HFF-Myc (cell line): ENCODE measurements around the gene WDPCP.

Source experiments
- DNase-seq: peaks from one replicate; pipeline ENCODE4 v3.0.0-alpha.2; 2011; ENCODE audit warnings: low read depth; ENCODE audit errors: extremely low read depth
- H3K4me3 ChIP-seq: replicated peaks from 2 replicates; pipeline ENCODE4 v1.5.1; 2011; ENCODE audit warnings: low read depth, mild to moderate bottlenecking, control low read depth, low read length
- TF ChIP-seq, protein P1 (sequence below): IDR thresholded peaks from 2 replicates; pipeline ENCODE4 v1.5.1; 2012; ENCODE audit warnings: mild to moderate bottlenecking, low read depth, low read length, control low read depth; ENCODE audit errors: missing control alignments

Gene WDPCP

DNA sequence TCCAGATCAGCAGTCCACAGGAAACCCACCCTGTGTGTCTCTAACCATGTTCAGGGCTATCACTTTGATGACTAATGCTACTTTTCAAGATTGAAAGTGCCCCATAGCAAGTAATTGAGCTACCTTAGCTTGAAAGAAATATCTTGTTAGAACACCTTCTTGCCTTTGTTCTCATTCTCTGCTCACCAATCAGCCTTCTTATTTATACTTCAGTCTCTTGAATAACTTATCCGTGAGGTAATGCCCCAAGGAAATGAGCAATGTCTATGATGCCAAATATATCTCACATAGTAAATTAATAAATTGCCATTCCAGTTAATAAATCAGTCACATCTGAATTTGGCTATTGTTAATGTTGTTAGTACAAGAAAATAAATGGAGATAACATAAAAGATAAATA lies 141.6 kb downstream of the WDPCP start:
- TF ChIP-seq, protein P1, sequence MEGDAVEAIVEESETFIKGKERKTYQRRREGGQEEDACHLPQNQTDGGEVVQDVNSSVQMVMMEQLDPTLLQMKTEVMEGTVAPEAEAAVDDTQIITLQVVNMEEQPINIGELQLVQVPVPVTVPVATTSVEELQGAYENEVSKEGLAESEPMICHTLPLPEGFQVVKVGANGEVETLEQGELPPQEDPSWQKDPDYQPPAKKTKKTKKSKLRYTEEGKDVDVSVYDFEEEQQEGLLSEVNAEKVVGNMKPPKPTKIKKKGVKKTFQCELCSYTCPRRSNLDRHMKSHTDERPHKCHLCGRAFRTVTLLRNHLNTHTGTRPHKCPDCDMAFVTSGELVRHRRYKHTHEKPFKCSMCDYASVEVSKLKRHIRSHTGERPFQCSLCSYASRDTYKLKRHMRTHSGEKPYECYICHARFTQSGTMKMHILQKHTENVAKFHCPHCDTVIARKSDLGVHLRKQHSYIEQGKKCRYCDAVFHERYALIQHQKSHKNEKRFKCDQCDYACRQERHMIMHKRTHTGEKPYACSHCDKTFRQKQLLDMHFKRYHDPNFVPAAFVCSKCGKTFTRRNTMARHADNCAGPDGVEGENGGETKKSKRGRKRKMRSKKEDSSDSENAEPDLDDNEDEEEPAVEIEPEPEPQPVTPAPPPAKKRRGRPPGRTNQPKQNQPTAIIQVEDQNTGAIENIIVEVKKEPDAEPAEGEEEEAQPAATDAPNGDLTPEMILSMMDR: no peak
- no peak for DNase-seq
- H3K4me3 ChIP-seq: no peak overlapping the region

DNA sequence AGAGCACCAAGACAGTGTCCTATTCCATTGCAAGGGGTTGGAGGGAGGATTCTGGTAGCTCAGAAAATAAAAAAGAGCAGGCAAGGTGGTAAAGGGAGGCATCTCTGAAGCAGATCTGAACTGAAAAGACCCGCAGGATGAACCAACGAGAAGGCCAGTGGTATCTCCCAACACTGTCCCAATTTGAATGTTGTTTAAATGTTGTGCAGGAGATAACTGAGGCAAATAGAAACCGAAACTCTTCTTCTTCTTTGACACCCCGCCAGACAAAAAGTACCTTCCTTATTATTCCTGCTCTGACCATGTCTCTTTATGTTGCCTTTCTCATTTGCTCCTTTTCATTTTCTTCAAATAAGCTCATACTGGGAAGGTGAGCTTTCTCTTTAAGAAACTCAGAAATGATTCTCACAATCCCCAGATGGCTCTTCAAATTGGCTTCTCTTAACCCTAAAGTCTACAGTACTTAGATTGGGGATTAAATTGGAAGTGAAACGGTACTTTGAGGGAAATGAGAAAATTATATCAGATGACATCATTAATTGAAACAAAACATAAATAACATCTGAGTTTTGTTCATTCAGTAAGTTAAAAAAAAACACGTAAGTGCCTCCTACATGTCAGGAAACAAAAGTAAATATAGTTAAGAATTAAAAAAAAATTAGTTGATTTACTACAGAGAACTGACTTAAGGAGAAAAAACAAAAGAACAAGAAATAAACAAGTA lies 143.6 kb downstream of the WDPCP start:
- no peak overlapping the region for H3K4me3 ChIP-seq
- TF ChIP-seq, protein P1: no peak
- no peak for DNase-seq

DNA sequence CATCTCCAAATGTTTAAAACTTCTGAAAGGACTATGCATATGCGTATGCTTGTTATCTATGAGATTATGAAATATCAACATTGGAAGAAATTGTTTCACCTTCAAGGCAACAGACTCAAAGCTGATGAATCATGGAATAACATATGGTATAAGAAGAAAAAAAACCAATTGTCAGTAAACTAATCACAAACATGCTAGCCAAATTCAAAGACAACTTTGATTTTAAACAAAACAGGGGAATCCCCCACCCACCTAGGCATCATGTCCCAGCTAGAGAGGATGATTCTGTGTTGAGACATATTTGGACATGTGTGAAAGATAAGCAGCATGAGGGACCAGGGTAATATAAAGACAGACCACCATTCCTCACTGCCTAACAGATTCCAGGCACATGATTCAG lies 147.7 kb downstream of the WDPCP start:
- DNase-seq: peak; percentile 3
- TF ChIP-seq, protein P1: no peak

DNA sequence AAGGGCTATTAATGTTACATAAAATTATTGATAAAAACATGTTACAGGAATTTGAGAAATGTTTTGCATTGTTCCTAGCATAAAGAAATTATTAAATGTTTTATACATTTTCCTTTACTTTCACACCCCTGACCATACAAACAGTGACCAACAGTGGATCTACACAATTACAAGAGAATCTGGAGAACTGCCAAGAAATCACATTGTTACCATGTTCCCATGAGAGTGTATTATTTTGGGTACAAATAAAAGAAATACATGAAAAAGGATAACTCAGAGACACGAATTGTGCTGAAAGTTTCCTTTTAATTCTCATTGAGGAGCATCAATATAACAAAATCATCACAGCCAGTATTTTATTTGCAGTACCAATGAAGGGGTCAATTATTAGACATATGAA lies 150.1 kb downstream of the WDPCP start:
- TF ChIP-seq, protein P1: no peak
- H3K4me3 ChIP-seq: no peak overlapping the region
- DNase-seq: no peak

More for the DNA sequence above, 147.7 kb downstream of the WDPCP start:
- H3K4me3 ChIP-seq: no peak overlapping the region

DNA sequence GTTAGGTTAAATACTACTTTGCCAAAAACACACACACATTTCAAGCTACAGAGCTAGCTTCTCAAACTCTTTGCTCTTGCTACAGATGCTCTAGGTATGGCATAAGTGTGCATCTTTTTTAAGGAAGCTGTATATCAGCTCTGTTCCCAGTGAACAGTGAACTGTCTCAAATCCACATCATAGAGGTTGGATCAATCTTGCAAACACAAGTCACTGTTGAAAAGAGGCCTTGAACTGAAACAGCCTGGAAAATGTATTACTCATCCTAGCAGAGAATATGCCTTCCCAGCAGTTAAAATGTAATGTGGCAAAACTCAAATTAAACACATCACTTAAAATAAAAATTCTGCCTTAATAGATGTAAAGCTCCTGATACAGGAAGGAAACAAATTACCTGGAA lies 151.8 kb downstream of the WDPCP start:
- TF ChIP-seq, protein P1: no peak
- H3K4me3 ChIP-seq: no peak overlapping the region
- DNase-seq: no peak

DNA sequence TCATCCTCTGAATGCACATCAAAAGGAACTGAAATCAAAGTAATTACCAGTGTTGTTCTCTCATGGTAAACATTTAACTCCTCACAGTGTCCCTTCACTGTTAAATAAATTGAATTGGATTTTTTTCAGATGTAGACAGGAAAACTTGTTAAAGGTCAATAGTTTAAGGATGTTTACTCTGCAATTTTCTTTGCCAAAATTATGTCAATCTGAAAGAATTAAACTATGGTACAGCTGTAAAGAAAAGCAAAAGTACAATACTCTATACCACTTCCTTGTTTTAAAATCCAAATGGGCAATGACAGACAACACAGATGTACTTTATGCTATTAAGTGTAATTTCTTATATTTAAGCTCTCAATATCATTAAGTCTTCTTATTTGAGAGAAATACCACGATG lies 153.2 kb downstream of the WDPCP start:
- H3K4me3 ChIP-seq: no peak overlapping the region
- no peak for DNase-seq
- TF ChIP-seq, protein P1: no peak
